Effector memory CD4-positive, alpha-beta T cell (primary cell): ENCODE data around the gene SRGAP1.
"Not testable (repeated sequence)": the region's sequence is repeated elsewhere in the genome, so short reads cannot be mapped to it uniquely, and the experiment has no call there.

Experiments used
- DNase-seq, 3 donors: peaks; one replicate each; pipeline ENCODE4 v3.0.0-alpha.2; 2020
- H3K27ac ChIP-seq: 2 replicates; pipeline ENCODE4 v1.7.0; 2013; ENCODE audit warnings: mild to moderate bottlenecking, low read length, moderate library complexity; ENCODE audit not compliant: insufficient read depth, poor library complexity, severe bottlenecking
- H3K27me3 ChIP-seq: replicated peaks from 2 replicates; pipeline ENCODE4 v1.7.0; 2013; ENCODE audit warnings: mild to moderate bottlenecking, low read length; ENCODE audit not compliant: insufficient read depth, control insufficient read depth, poor library complexity, severe bottlenecking
- H3K36me3 ChIP-seq: 2 replicates; pipeline ENCODE4 v1.7.0; 2013; ENCODE audit warnings: mild to moderate bottlenecking, low read length, moderate library complexity; ENCODE audit not compliant: control insufficient read depth, insufficient read depth
- H3K4me1 ChIP-seq: 2 replicates; pipeline ENCODE4 v1.7.0; 2013; ENCODE audit warnings: low read length, mild to moderate bottlenecking; ENCODE audit not compliant: control insufficient read depth, insufficient read depth, poor library complexity, severe bottlenecking
- H3K4me3 ChIP-seq: 2 replicates; pipeline ENCODE4 v1.7.0; 2013; ENCODE audit warnings: low read length, low read depth, mild to moderate bottlenecking; ENCODE audit not compliant: insufficient read depth, poor library complexity, severe bottlenecking
- H3K9me3 ChIP-seq: 2 replicates; pipeline ENCODE4 v1.7.0; 2013; ENCODE audit warnings: mild to moderate bottlenecking, low read length, moderate library complexity; ENCODE audit not compliant: control insufficient read depth

Gene SRGAP1

DNA sequence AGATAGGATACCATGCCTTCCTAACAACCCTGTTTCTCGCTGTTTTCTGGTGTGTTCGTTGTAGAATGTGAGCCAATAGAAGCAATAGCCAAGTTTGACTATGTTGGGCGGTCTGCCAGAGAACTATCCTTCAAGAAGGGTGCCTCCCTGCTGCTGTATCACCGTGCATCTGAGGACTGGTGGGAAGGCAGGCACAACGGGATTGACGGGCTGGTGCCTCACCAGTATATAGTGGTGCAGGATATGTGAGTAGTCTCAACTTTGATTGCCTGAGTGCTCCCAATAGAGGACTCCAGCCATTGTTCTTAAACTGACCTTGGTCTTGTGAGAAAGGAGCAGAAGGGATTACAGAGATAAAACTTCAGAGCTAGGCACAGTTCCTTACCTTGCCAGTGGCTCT lies 281.4 kb downstream of the SRGAP1 start:
- Histone ChIP-seq H3K27me3 (no peaks in the 10 kb centered on the region), H3K9me3 (no peaks in the 10 kb centered on the region), H3K4me1 (no peaks in the 10 kb centered on the region), H3K27ac (no peak overlapping the region), H3K36me3 (no peaks in the 10 kb centered on the region), H3K4me3 (no peak overlapping the region)
- DNase-seq, result no peak

DNA sequence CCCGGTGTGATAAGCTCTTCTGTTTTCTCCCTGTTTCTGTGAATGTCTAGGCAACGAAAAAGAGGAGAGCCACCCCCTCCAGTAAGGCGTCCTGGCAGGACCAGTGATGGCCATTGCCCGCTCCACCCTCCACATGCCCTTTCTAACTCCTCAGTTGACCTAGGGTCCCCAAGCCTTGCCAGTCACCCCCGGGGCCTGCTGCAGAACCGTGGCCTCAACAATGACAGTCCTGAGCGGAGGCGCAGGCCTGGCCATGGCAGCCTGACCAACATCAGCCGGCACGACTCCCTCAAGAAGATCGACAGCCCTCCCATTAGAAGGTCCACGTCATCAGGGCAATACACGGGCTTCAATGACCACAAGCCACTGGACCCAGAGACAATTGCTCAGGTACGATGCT lies 283.3 kb downstream of the SRGAP1 start:
- Histone ChIP-seq H3K36me3 (no peaks in the 10 kb centered on the region), H3K27ac (no peak overlapping the region), H3K9me3 (no peaks in the 10 kb centered on the region), H3K4me3 (no peak overlapping the region), H3K4me1 (no peaks in the 10 kb centered on the region), H3K27me3 (no peaks in the 10 kb centered on the region)
- DNase-seq, result no peak

DNA sequence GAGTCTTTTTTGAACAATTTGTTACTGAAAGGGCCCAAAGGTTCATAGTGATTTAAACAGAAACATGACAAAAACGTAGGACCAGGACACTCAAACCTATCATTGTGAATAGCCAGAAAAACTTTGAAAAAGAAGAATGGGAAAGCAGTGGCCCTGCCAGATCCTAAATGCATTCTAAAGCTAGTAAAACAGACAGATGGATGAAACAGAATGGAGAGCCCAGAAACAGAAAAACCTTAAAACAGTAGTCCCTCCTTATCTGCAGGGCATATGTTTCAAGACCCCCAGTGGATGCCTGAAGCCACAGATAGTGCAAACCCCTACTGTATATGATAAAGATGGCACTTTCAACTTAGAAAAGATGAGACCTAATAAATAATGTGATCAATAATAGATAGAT lies 283.9 kb downstream of the SRGAP1 start:
- H3K36me3 ChIP-seq, result no peaks in the 10 kb centered on the region
- no peaks in the 10 kb centered on the region for H3K9me3 ChIP-seq
- H3K27me3 ChIP-seq, result no peaks in the 10 kb centered on the region
- DNase-seq, result no peak
- no peak overlapping the region for H3K4me3 ChIP-seq
- no peaks in the 10 kb centered on the region for H3K4me1 ChIP-seq
- no peak overlapping the region for H3K27ac ChIP-seq

DNA sequence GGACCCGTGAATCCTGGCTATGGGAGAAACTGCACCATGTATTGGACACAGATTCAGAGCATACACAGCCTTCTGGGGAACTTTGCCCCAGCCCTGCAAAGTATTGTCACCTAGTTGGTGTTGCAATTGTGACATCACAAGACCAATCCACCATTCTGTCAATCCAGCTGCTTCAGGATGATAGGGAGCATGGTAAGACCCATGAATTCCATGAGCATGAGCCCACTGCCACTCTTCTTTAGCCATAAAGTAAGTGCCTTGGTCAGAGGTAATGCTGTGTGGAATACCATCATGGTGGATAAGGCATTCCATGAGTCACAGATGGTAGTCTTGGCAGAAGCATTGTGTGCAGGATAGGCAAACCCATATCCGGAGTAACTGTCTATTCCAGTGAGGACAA lies 286.0 kb downstream of the SRGAP1 start:
- not testable (repeated sequence) for H3K4me1 ChIP-seq, DNase-seq, H3K9me3 ChIP-seq, H3K4me3 ChIP-seq, H3K27me3 ChIP-seq, H3K27ac ChIP-seq, H3K36me3 ChIP-seq

DNA sequence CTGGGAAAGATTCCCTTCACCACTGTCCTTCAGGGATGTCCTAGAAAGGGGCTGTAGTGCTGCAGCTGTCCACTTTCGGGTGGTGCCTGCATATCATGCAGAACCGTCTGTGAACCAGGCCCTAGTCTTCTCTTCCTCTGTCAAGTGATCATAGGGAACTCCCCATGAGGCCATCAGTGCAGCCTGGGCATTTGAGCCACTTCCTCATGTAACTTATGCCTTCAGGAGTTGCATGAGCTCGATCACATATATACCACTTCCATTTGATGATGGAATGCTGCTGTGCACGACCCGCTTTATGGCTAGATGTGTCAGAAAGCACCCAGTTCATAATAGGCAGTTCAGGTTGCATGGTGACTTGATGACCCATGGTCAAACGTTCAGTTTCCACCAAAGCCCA lies 287.0 kb downstream of the SRGAP1 start:
- not testable (repeated sequence) for H3K4me1 ChIP-seq, H3K36me3 ChIP-seq, H3K4me3 ChIP-seq, H3K9me3 ChIP-seq, H3K27me3 ChIP-seq, DNase-seq, H3K27ac ChIP-seq

DNA sequence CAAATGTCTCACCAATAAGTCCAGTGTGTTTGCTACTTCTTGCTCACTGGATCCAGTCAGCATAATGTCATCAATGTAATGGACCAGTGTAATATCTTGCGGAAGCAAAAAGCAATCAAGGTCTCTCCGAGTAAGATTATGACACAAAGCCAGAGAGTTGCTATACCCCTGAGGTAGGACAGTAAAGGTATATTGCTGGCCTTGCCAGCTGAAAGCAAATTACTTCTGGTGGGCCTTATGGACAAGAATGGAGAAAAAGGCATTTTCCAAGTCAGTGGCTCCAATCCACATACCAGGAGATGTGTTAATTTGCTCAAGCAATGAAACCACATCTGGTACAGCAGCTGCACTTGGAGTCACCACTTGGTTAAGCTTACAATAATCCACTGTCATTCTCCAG lies 288.2 kb downstream of the SRGAP1 start:
- H3K4me3 ChIP-seq, H3K36me3 ChIP-seq, H3K9me3 ChIP-seq, DNase-seq, H3K27ac ChIP-seq, H3K27me3 ChIP-seq, H3K4me1 ChIP-seq: not testable (repeated sequence)

DNA sequence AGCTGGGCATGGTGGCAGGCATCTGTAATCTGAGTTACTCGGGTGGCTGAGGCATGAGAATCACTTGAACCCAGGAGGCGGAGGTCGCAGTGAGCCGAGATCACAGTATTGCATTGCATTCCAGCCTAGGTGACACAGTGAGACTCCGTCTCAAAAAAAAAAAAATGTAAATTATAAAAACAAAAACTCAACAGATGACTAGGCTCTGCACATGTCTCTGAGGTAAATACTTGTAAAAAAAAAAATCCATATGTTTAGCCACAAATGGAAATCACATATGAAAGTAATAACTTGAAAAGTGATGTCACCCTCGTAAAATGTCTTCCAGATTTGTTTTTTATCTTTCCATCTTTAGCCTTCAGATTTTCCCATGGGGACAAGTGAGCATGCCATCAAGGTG lies 292.6 kb downstream of the SRGAP1 start:
- Histone ChIP-seq H3K27me3 (no peaks in the 10 kb centered on the region), H3K36me3 (no peaks in the 10 kb centered on the region), H3K9me3 (no peaks in the 10 kb centered on the region), H3K4me3 (no peak overlapping the region), H3K27ac (no peak overlapping the region), H3K4me1 (no peaks in the 10 kb centered on the region)
- no peak for DNase-seq

DNA sequence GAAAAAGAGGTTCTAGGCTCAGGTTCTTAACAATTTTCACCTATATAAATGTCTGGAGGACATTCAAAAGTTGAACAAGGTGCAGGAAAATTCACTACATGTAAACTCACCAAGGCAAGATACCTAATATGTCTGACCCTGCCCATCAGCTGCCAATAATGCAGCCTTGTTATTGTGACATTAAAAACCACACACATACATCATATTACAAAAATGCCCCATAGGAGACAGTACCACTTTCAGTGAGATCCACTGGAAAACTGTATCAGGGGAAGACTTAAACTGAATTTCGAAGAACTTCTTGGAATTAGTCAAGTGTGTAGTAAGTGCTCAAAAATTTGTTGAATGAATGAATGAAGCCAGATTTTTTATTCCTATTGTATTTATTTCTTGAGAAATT lies 294.5 kb downstream of the SRGAP1 start:
- H3K4me1 ChIP-seq, result no peaks in the 10 kb centered on the region
- no peaks in the 10 kb centered on the region for H3K27me3 ChIP-seq
- H3K9me3 ChIP-seq, result no peaks in the 10 kb centered on the region
- DNase-seq, result no peak
- no peak overlapping the region for H3K27ac ChIP-seq
- no peak overlapping the region for H3K4me3 ChIP-seq
- no peaks in the 10 kb centered on the region for H3K36me3 ChIP-seq

DNA sequence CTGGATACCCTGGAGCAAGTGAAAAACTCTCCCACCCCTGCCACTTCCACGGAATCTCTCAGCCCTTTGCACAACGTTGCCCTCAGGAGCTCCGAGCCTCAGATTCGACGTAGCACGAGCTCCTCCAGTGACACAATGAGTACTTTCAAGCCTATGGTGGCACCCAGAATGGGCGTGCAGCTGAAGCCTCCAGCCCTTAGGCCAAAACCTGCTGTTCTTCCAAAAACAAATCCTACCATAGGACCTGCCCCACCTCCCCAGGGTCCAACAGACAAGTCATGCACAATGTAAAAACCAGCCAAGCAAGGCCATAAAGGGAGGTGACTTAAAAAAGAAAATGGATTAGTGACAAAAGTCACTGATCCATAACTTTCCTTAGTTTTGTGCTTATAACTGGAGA lies 297.9 kb downstream of the SRGAP1 start:
- H3K27ac ChIP-seq, result no peak overlapping the region
- no peaks in the 10 kb centered on the region for H3K36me3 ChIP-seq
- H3K27me3 ChIP-seq, result no peaks in the 10 kb centered on the region
- no peak for DNase-seq
- no peak overlapping the region for H3K4me3 ChIP-seq
- H3K9me3 ChIP-seq, result no peaks in the 10 kb centered on the region
- no peaks in the 10 kb centered on the region for H3K4me1 ChIP-seq

DNA sequence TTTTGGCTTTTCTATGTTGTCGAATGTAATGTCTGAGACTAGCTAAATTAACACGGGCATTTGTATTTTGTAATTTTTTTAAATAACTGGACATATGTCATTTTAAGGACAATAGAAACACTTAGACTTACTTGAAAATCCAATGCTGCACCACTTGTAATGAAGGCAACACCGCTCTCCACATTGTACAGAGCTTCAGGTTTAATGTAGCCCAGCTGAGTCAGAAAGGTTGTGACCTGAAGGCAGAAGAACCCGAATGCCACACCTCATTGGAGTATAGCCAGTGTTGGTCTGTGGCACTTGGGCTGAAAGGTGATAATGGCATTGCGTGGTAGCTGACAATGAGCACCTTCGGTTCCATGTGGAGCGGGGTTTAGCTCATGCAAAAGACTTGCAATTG lies 298.3 kb downstream of the SRGAP1 start:
- Histone ChIP-seq H3K36me3 (no peaks in the 10 kb centered on the region), H3K27ac (no peak overlapping the region), H3K27me3 (no peaks in the 10 kb centered on the region), H3K4me1 (no peaks in the 10 kb centered on the region), H3K9me3 (no peaks in the 10 kb centered on the region), H3K4me3 (no peak overlapping the region)
- no peak for DNase-seq

DNA sequence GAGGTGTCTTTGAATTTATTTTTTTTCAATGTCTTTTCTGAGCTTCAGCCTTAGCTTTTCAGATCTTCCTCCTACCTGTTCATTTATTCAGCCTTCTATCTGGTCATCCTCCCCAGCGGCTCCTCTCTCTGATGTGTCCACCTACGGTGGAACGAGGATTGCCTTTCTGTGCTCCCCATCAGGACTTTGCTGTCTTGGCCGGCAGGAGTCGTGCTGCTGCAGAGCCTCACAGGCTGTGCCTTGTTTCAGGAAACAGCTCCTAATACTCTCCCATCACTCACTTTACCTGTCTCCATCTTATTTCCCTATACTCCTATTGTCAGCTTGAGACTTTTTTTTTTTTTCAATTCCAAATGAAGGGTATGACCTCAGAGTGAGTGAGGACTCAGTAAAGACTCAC lies 300.7 kb downstream of the SRGAP1 start:
- Histone ChIP-seq H3K4me3 (no peak overlapping the region), H3K27ac (no peak overlapping the region), H3K4me1 (no peaks in the 10 kb centered on the region), H3K9me3 (no peaks in the 10 kb centered on the region), H3K36me3 (no peaks in the 10 kb centered on the region), H3K27me3 (no peaks in the 10 kb centered on the region)
- no peak for DNase-seq
